IPS-NIHi11 (cell line): Measurements from ENCODE around the gene PRUNE1.

ENCODE experiments used
- DNase-seq: peaks from one replicate; pipeline ENCODE4 v3.0.0; 2012; ENCODE audit warnings: mixed read lengths, low spot score

The PRUNE1 gene

DNA sequence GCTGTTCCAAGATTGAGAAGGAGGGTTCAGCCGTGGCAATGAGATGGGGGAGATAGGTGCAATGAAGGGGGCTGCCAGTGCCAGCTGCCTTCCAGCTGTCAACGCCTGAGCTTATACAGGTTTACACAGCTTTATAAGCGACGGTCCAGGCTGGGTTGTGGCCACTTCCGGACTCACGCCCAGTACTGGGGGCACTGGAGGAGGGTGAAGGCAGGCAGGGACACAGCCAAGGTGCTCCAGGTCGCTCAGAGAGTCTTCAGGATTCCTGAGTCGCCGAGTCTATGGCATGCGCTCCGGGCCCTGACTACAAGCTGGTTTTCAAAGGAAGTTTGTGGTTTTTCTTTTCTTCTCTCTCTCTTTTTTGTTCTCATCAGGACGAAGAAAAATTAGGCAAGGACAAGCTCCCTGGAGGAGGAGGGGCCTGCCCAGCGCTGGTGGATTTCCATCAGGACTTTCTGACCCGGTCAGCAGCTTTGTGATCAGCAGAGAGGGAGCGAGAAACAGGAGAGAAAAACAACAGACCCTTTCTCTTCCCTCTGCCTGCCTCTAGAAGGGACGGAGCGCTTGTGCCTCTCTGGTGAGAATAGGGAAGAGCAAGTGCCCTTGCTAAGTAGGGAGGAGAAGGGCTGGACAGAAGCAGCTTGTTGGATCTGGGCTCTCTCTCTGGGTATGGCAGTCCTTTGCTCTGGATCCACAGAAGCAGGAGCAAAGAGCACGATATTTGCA is 1.8 kb upstream of the PRUNE1 start, which contains the start of gene MINDY1:
TSS of gene MINDY1 (minus strand) at position 576 of the 726 bp plus-strand sequence. CDS start 4,285 bp downstream, outside the sequence.
- peak; percentile 82 for DNase-seq

DNA sequence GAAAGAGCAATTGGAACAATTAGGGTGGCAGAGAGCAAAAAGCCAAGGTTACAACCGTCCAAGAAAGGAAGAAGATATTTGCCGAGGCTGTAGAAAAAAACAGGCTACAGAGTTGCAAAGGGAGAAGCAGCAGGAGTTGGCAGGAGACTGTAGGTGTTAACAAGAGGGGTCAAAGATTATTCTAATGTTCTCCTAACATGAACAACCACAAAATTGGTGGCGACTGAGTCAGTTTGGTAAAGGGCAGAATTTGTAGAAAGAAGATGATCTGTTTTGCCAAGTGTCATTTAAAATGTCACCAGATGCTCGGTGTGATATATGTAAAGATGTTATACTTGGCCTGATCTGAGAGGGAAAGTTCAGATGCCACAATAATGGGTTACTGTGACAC is 401 bp upstream of the PRUNE1 start:
- no peak for DNase-seq

DNA sequence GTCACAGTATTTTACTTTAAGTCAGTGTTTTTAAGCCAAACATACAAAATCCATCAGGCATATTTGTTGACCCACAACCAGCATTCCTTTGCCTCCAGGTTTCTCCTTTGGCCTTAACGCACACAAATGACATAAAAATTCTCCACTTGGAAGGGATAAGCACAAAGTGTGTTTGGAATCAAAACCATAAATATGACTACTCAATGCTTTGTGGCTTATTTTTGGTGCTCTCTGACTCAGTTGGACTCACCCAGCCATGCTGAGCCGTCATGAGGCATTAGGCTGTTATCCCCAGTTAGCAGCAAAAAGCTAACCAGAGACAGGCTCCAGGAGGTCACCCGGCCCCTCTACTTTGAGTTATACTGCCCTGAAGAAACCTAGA is 948 bp downstream of the PRUNE1 start:
- DNase-seq: peak; percentile 15

DNA sequence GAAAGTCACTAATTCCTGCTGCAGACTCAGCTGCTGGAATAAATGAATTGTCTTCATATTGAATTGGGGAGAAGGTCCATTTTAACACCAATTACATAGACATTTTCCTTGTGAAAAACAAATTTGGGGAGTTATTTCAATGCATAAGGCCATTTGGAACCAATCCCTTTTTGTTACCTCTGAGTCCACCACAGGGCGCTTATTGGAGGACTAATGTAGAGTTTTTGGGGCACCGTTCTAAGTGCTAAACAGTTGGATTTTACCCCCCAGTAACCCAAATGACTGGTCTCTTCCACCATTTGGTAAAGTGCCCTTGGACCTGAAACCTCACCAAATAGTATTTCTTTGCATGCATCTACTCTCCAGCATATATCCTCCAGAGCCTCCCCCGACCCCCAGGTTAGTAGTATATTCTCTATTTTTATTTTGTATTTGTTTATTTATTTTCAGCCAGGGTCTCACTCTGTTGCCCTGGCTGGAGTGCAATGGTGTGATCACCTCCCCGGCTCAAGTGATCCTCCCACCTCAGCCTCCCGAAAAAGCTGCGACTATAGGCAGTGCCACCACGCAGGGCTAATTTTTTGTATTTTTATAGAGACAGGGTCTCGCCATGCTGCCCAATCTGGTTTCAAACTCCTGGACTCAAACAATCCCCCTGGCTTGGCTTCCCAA is 1.6 kb downstream of the PRUNE1 start:
- DNase-seq: no peak

DNA sequence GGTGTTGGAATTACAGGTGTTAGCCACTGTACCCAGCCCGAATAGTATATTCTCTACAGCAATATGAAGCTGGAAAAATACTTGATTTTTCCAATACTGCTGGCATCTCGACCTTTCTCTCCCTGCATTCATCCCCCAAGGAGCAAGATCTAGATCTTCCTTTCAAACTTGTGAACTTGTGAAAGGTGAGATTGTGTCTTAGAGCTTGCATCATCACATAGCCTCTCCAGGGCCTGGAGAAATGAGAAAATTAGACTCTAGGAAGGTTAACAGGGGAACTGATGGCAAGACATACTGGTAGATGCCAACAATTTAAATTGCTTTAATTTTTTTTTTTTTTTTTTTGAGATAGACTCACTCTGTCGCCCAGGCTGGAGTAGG is 2.1 kb downstream of the PRUNE1 start:
- DNase-seq: no peak

DNA sequence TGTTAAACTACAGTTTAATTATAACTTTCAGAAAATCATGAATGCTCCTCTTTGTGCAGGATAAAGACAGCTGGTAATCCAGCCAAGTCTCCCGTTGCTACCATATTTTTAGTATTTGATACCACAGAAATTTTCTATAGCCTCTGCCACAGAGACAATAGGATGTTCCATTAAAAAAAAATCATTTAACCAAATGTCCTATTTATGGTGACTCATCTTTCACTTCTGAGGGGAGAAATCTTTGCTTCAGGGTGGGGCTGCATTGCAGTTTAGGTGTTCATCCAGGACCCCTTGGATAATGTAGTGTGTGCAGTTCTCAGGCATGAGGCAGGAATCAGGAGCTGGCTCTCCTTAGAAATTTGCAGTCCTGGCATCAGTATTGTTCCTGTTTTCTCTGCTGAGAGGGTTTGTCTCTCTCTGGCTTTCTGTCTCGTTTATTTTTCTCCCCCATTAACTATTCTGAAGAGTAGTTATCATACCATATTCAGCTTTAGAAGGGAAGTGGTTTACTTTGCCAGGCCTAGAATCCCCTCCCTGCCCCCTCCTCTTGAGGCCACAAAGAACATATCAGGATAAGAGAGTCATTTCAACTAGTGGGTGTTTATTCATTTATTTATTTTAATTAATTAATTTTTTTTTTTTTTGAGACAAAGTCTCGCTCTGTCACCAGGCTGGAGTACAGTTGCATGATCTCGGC is 3.1 kb downstream of the PRUNE1 start:
- DNase-seq: no peak

DNA sequence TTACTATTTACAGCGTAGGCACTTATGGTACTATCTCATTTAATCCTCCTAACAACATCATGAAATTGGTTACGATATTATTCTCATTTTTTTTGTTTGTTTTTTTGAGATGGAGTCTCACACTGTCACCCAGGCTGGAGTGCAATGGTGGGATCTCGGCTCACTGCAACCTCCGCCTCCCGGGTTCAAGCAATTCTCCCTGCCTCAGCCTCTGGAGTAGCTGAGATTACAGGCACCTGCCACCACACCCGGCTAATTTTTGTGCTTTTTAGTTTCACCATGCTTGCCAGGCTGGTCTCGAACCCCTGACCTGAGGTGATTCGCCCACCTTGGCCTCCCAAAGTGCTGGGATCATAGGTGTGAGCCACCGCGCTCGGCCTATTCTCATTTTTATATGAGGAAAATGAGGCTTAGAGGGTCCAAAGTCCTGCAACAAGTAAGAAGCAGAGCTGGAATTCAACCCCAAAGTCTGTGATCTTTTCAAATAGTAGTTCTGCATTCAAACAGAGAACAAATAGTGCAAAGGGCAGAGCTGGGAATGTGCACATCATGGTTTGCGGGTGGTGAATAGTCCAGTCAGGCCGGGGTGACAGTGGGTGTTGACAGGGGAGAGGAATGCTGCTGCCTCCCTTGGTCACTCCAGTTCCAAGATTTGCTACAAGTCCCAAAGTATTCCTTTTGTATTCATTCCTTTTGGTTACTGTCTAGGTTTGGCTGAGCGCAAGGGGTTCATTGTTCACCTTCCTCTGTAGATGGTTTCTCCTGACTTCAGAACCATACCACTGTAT is 4.6 kb downstream of the PRUNE1 start:
- DNase-seq: no peak

DNA sequence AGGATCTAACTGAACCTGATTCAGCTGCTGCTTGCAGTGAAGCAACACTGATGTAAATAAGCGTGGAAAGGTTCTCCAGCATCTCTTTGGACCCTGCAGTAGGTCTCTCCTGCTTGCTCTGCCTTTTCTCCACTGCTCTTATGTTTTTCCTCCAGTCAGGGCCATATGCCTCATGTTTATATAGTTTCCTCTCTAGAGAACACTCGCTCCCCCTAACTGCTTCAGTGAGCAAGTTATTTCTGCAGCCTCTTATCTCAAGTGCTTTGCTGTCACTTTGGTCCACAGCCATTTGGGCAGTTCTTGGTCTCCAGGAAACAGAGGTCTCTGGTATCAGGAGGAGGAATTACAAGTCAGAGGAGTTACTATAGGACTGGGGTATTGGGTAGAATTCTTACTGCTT is 5.3 kb downstream of the PRUNE1 start:
- DNase-seq: no peak

DNA sequence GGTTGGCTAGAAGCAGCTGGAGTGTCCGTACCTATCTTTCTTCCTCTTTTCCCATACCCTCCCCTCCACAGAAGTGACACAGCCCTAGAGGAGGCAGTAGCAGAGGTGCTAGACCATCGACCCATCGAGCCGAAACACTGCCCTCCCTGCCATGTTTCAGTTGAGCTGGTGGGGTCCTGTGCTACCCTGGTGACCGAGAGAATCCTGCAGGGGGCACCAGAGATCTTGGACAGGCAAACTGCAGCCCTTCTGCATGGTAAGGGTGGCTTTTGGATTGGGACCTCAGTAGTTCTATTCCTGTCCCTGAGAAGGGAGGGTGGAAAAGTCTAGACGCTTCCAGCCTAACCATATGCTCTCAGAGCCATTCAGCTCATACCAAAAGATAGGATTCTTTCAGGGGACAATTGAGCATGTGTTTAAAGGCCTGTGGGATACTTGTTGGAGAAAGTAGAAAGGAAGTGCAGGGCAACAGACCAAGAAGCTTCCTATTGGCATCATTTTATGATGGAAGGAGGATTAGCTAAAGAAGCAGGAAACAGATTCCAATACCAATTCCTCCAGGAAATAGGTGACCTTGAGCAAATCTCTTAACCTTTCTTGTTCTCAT is 16.4 kb downstream of the PRUNE1 start:
- DNase-seq: peak; percentile 91

DNA sequence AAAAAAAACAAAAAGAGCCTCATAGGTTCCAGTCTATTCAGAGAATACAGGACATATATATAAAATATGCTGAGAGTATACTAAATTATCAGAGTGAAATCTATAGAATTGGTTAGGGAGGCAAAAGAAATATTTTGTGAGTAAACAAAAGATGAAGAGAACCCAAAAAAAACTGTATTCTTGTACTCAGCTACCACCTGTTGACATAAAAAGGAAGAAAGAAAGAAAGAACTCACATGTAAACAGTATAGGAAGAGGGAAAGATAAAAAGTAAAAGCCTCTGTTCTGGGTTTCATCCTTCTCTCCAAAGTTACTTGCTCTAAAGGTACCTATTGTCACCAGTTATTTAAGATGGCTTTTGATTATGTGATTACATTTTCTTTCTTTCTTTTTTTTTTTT is 18.2 kb downstream of the PRUNE1 start:
- no peak for DNase-seq

DNA sequence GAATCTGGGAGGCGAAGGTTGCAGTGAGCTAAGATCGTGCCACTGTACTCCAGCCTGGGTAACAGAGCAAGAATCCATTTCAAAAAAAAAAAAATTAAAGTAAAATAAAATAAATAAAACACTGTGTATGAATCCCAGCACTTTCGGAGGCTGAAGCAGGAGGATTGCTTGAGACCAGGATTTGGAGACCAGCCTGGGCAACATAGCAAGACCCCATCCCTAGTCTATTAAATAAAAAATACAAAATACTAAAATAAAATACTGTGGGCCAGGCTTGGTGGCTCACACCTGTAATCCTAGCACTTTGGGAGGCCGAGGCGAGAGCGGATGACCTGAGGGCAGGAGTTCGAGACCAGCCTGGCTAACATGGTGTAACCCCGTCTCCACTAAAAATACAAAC is 23.9 kb downstream of the PRUNE1 start:
- DNase-seq: no peak

DNA sequence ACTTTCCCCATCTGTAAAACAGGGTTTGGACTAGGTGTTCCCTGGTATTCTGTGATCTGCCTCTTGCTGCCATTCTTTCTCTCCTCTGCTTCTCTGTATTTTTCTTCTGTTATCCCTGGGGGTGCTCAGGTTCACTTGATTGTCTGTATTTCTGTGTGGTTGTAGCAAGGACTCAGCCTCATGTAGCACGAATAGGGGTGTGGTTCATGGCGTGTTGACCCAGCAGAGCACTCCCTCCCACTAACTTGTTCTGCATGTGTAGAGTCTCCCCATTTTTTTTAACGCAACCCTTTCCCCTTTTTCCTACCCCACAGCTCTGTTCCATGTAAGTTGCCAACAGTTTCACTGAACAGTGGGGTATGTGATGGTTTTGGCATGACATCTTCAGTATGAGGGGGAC is 26.9 kb downstream of the PRUNE1 start:
- no peak for DNase-seq

DNA sequence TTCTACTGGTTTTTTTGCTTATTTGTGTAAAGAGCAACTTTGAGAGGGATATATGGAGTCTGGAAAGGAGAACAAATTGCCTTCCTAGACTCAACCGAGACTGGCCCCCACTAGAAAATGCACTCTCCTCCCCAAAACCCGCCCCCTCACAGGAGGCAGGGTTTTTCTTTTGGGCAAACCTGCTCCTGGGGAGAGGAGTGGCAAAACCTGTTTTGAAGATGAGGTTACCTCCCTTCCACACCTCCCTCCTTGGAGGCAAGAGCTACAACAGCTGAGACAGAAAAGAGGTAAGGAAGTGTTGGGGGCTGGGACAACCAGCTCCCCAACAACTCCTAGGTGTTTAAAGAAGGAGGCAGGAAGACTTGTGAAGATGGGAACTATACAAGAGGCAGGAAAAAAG is 28.1 kb downstream of the PRUNE1 start, which contains the start of gene BNIPL:
TSS of gene BNIPL (plus strand) at position 231 of the 400 bp plus-strand sequence. CDS start at position 371, 140 bp downstream.
- peak; percentile 45 for DNase-seq

DNA sequence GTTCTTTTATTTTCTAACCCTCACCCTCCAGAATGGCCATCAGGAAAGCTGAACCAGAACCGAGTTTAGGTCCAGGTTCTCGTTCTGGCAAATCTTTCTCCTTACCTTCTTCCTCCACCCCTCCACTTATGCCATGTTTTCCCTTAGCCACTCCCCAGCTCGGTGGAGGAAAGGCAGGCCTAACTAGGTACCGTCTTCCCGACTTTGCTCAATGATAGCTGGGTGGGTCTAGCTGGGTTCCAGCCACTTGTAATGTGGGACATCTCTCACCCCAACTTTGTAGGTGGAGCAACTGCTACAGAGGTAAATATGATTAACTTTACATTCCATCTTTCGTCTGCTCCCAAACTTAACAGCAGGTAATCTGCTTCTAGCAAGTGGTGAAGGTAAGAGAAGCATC is 28.8 kb downstream of the PRUNE1 start:
- DNase-seq: no peak

DNA sequence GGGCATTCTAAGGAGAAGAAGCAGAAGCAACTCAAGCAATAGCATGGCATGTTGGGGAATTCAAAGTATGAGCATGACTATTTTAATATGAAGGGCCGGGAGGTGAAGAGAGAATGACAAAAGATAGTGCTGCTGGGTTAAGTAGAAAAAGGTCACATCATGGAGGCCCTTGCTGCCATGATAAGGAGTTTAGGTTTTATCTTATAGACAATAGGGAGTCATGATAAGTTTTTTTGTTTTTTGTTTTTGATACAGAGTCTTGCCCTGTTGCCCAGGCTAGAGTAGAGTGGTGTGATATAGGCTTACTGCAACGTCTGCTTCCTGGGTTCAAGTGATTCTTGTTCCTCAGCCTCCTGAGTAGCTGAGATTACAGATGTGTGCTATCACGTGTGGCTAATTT is 31.3 kb downstream of the PRUNE1 start:
- no peak for DNase-seq

DNA sequence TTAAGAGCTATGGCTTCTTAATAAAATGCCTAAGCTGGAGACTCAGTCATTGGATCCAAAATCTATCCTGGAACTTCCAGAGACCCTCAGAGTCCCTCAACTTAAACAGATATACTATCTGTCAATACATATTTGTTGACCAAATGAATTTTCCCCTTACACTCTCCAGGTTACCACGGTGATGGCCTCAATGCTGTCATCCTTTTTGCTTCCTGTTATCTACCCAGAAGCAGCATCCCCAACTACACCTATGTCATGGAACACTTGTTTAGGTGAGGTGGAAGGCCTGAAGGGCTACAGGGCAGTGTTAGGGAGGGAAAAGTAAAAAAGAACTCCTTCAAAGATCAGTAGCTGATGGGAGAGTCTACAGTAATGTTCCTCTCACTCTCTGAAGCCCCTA is 34.9 kb downstream of the PRUNE1 start:
- no peak for DNase-seq

DNA sequence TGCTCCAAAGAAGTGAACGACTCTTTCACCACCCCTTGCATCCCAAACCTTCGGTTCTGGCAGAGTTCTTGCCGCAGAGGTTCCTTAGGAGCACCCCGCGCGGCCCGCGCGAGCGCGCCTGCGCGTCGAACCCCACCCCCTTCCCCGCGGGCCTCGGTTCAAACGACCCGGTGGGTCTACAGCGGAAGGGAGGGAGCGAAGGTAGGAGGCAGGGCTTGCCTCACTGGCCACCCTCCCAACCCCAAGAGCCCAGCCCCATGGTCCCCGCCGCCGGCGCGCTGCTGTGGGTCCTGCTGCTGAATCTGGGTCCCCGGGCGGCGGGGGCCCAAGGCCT is 39.3 kb downstream of the PRUNE1 start, which contains the start of gene C1orf56:
TSS of gene C1orf56 (plus strand) at position 161 of the 334 bp plus-strand sequence. CDS start at position 258, 97 bp downstream.
- peak; percentile 92 for DNase-seq

DNA sequence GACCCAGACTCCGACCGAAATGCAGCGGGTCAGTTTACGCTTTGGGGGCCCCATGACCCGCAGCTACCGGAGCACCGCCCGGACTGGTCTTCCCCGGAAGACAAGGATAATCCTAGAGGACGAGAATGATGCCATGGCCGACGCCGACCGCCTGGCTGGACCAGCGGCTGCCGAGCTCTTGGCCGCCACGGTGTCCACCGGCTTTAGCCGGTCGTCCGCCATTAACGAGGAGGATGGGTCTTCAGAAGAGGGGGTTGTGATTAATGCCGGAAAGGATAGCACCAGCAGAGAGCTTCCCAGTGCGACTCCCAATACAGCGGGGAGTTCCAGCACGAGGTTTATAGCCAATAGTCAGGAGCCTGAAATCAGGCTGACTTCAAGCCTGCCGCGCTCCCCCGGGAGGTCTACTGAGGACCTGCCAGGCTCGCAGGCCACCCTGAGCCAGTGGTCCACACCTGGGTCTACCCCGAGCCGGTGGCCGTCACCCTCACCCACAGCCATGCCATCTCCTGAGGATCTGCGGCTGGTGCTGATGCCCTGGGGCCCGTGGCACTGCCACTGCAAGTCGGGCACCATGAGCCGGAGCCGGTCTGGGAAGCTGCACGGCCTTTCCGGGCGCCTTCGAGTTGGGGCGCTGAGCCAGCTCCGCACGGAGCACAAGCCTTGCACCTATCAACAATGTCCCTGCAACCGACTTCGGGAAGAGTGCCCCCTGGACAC is 39.8 kb downstream of the PRUNE1 start:
- DNase-seq: peak; percentile 88

DNA sequence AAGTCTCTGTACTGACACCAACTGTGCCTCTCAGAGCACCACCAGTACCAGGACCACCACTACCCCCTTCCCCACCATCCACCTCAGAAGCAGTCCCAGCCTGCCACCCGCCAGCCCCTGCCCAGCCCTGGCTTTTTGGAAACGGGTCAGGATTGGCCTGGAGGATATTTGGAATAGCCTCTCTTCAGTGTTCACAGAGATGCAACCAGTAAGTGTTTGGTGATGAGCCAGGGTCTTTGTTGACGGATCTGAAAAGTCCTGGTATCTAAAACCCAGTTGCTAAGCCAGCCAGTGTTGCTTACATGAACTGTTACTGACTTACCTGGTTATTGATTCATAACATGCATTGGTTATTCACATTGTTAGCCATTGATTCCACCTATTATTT is 40.4 kb downstream of the PRUNE1 start:
- DNase-seq: no peak

DNA sequence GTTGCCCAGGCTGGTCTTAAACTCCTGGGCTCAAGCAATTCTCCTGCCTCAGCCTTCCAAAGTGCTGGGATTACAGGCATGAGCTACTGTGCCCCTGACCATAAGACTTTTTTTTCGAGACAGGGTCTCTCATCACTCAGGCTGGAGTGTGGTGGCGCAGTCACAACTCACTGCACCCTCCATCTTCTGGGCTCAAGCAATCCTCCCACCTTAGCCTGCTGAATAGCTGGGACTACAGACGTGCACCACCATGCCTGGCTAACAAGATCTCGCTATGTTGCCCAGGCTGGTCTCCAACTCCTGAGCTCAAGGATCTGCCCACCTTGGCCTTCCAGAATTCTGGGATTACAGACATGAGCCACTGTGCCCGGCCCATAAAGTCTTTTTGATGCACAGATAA is 41.2 kb downstream of the PRUNE1 start:
- no peak for DNase-seq

DNA sequence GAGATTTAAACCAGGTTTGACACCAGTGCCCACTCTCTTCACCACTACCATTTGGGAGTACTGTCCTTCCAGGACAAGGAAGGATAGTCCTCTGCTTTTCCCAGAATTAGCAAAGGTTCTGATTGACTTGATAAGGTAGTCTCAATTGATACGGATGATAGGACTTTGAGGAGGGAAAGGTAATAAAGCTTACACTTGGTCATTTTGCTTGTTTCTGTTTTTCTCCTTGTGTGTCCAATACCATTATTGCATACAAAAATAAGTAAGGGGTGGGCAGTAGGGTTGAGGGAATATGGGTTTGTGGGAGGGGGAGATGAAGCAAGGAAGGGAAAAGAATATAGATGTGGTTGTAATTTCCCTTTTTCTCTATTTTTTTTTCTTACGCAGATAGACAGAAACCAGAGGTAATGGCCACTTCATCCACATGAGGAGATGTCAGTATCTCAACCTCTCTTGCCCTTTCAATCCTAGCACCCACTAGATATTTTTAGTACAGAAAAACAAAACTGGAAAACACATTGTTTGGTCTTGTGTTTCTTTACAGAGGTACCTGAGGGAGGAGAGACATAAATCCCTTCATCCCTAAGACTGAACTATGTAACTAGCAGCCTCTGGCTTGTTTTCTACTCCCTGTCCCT is 41.9 kb downstream of the PRUNE1 start:
- DNase-seq: no peak
